Neural cell (in vitro differentiated cells): ENCODE measurements around the gene GLRA1. TPM values are rescaled to one million over a fixed set of nuclear protein-coding genes. Genes with fewer than 3 reads are reported as not detected.

Source experiments
- H2AFZ ChIP-seq: fragments of 200-600, 300-800 bp; sonication (generic), shearing (Covaris generic); 2 replicates; pipeline ENCODE4 v1.6.0; 2014; ENCODE audit warnings: low read depth, mild to moderate bottlenecking, antibody characterized with exemption, low read length, moderate library complexity
- H3F3A ChIP-seq: fragments of 200-600 bp; shearing (Covaris generic); 2 replicates; pipeline ENCODE4 v1.6.1; 2016; ENCODE audit warnings: mild to moderate bottlenecking, moderate library complexity, mixed read lengths, antibody characterized with exemption, low read length; ENCODE audit not compliant: insufficient read depth, poor library complexity, severe bottlenecking
- H3K27ac ChIP-seq: fragments of 200-600, 300-800 bp; sonication (generic), shearing (Covaris generic); 2 replicates; pipeline ENCODE4 v1.5.1; 2014; ENCODE audit warnings: mild to moderate bottlenecking, low read length, moderate library complexity
- H3K27me3 ChIP-seq: fragments of 300-800, 200-600 bp; sonication (generic), shearing (Covaris generic); 2 replicates; pipeline ENCODE4 v1.6.0; 2014; ENCODE audit warnings: mild to moderate bottlenecking, low read depth, low read length, moderate library complexity; ENCODE audit not compliant: insufficient read depth
- H3K36me3 ChIP-seq: fragments of 300-800, 200-600 bp; sonication (generic), shearing (Covaris generic); 2 replicates; pipeline ENCODE4 v1.5.1; 2014; ENCODE audit warnings: mild to moderate bottlenecking, antibody characterized with exemption, low read length, moderate library complexity; ENCODE audit not compliant: insufficient read depth
- H3K4me2 ChIP-seq: fragments of 300-800, 200-600 bp; sonication (generic), shearing (Covaris generic); 2 replicates; pipeline ENCODE4 v1.6.0; 2014; ENCODE audit warnings: mild to moderate bottlenecking, low read length
- H3K4me3 ChIP-seq: fragments of 300-800, 200-600 bp; sonication (generic), shearing (Covaris generic); 2 replicates; pipeline ENCODE4 v1.5.1; 2014; ENCODE audit warnings: mild to moderate bottlenecking, low read length, moderate library complexity
- H3K79me2 ChIP-seq: fragments of 200-600 bp; shearing (Covaris generic); replicated peaks from 2 replicates; pipeline ENCODE4 v1.6.0; 2014; ENCODE audit warnings: mild to moderate bottlenecking, low read length, moderate library complexity; ENCODE audit not compliant: insufficient read depth
- H3K9ac ChIP-seq: fragments of 300-800, 200-600 bp; sonication (generic), shearing (Covaris generic); 2 replicates; pipeline ENCODE4 v1.6.1; 2016; ENCODE audit warnings: mild to moderate bottlenecking, low read length, mixed read lengths
- H3K9me2 ChIP-seq: fragments of 200-600 bp; shearing (Covaris generic); 2 replicates; pipeline ENCODE4 v1.6.1; 2016; ENCODE audit warnings: mild to moderate bottlenecking, low read length, mixed read lengths; ENCODE audit not compliant: insufficient read depth
- H3K9me3 ChIP-seq: fragments of 200-600, 300-800 bp; sonication (generic), shearing (Covaris generic); 2 replicates; pipeline ENCODE4 v1.6.1; 2016; ENCODE audit warnings: mild to moderate bottlenecking, mixed run types, low read length, moderate library complexity, mixed read lengths
- H4K20me1 ChIP-seq: fragments of 200-600 bp; shearing (Covaris generic); 2 replicates; pipeline ENCODE4 v1.6.1; 2016; ENCODE audit warnings: mild to moderate bottlenecking, mixed run types; ENCODE audit not compliant: insufficient read depth
- EP300 ChIP-seq: fragments of 450-650 bp; conservative IDR thresholded peaks from 2 replicates; pipeline ENCODE4 v1.6.1; 2014; ENCODE audit warnings: antibody characterized with exemption, mild to moderate bottlenecking, moderate library complexity; ENCODE audit not compliant: poor library complexity, severe bottlenecking
- EZH2 ChIP-seq: fragments of 200-600, 300-800 bp; shearing (Covaris generic), sonication (generic); IDR thresholded peaks from 2 replicates; pipeline ENCODE4 v1.6.1; 2014; ENCODE audit warnings: antibody characterized with exemption, low read length, borderline replicate concordance, mild to moderate bottlenecking; ENCODE audit not compliant: insufficient read depth, poor library complexity, severe bottlenecking
- MXI1 ChIP-seq: fragments of 450-650 bp; conservative IDR thresholded peaks from 2 replicates; pipeline ENCODE4 v1.6.1; 2014; ENCODE audit warnings: antibody characterized with exemption, mild to moderate bottlenecking; ENCODE audit not compliant: poor library complexity, severe bottlenecking
- POLR2AphosphoS5 ChIP-seq: IDR thresholded peaks from 2 replicates; pipeline ENCODE4 v1.6.1; 2012
- RAD21 ChIP-seq: fragments of 450-650 bp; conservative IDR thresholded peaks from 2 replicates; pipeline ENCODE4 v1.6.1; 2014; ENCODE audit warnings: antibody characterized with exemption, mild to moderate bottlenecking, moderate library complexity
- SMC3 ChIP-seq: fragments of 450-650 bp; conservative IDR thresholded peaks from 2 replicates; pipeline ENCODE4 v1.6.1; 2014; ENCODE audit warnings: antibody characterized with exemption, mild to moderate bottlenecking, moderate library complexity; ENCODE audit not compliant: poor library complexity
- TAF1 ChIP-seq: IDR thresholded peaks from 2 replicates; pipeline ENCODE4 v1.6.1; 2012; ENCODE audit warnings: low read depth
- polyA plus RNA-seq: library from polyadenylated mRNA; depleted of rRNA; stranded (reverse); fragments of >200 nt; gene quantifications from 2 replicates; pipeline ENCODE4 v1.2.3, GENCODE V29; 2014
- TF ChIP-seq, protein P1 (sequence below): fragments of 450-650 bp; IDR thresholded peaks from 2 replicates; pipeline ENCODE4 v1.5.1; 2014; ENCODE audit warnings: antibody characterized with exemption, mild to moderate bottlenecking, moderate library complexity; ENCODE audit not compliant: poor library complexity, severe bottlenecking
- TF ChIP-seq, protein P2 (sequence below): IDR thresholded peaks from 2 replicates; pipeline ENCODE4 v1.6.1; 2012; ENCODE audit warnings: borderline replicate concordance

Gene GLRA1
- polyA plus RNA-seq, 1 donor from 2014 or later: not detected

DNA sequence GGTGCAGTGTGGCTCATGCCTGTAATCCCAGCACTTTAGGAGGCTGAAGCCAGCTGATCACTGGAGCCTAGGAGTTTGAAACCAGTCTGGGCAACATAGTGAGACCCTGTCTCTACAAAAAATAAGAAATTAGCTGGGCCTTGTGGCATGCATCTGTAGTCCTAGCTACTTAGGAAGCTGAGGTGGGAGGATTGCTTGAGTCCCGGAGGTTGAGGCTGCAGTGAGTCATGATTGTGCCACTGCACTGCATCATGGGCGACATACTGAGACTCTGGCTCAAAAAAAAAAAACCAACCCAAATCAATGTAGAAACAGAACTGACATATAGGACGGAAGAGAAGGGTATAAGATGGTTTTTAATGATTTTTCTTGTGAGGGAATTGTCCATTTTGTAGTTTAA, 125.2 kb downstream of the GLRA1 start:
- H2AFZ ChIP-seq: no peak overlapping the region
- H4K20me1 ChIP-seq: no peaks in the 10 kb centered on the region
- peaks cover 10% of the 10 kb centered on the region for H3K36me3 ChIP-seq
- no peaks in the 10 kb centered on the region for H3K9me3 ChIP-seq
- H3K4me3 ChIP-seq: no peak overlapping the region
- no peak overlapping the region for H3K9ac ChIP-seq
- TF ChIP-seq SMC3 (no peak), RAD21 (no peak), POLR2AphosphoS5 (no peak), EZH2 (no peak), TAF1 (no peak)
- TF ChIP-seq, protein P1, sequence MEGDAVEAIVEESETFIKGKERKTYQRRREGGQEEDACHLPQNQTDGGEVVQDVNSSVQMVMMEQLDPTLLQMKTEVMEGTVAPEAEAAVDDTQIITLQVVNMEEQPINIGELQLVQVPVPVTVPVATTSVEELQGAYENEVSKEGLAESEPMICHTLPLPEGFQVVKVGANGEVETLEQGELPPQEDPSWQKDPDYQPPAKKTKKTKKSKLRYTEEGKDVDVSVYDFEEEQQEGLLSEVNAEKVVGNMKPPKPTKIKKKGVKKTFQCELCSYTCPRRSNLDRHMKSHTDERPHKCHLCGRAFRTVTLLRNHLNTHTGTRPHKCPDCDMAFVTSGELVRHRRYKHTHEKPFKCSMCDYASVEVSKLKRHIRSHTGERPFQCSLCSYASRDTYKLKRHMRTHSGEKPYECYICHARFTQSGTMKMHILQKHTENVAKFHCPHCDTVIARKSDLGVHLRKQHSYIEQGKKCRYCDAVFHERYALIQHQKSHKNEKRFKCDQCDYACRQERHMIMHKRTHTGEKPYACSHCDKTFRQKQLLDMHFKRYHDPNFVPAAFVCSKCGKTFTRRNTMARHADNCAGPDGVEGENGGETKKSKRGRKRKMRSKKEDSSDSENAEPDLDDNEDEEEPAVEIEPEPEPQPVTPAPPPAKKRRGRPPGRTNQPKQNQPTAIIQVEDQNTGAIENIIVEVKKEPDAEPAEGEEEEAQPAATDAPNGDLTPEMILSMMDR: no peak
- TF ChIP-seq, protein P2, sequence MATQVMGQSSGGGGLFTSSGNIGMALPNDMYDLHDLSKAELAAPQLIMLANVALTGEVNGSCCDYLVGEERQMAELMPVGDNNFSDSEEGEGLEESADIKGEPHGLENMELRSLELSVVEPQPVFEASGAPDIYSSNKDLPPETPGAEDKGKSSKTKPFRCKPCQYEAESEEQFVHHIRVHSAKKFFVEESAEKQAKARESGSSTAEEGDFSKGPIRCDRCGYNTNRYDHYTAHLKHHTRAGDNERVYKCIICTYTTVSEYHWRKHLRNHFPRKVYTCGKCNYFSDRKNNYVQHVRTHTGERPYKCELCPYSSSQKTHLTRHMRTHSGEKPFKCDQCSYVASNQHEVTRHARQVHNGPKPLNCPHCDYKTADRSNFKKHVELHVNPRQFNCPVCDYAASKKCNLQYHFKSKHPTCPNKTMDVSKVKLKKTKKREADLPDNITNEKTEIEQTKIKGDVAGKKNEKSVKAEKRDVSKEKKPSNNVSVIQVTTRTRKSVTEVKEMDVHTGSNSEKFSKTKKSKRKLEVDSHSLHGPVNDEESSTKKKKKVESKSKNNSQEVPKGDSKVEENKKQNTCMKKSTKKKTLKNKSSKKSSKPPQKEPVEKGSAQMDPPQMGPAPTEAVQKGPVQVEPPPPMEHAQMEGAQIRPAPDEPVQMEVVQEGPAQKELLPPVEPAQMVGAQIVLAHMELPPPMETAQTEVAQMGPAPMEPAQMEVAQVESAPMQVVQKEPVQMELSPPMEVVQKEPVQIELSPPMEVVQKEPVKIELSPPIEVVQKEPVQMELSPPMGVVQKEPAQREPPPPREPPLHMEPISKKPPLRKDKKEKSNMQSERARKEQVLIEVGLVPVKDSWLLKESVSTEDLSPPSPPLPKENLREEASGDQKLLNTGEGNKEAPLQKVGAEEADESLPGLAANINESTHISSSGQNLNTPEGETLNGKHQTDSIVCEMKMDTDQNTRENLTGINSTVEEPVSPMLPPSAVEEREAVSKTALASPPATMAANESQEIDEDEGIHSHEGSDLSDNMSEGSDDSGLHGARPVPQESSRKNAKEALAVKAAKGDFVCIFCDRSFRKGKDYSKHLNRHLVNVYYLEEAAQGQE: no peak
- no peaks in the 10 kb centered on the region for H3K79me2 ChIP-seq
- H3F3A ChIP-seq: no peaks in the 10 kb centered on the region
- H3K4me2 ChIP-seq: no peak overlapping the region
- H3K27me3 ChIP-seq: no peaks in the 10 kb centered on the region
- H3K9me2 ChIP-seq: no peaks in the 10 kb centered on the region
- H3K27ac ChIP-seq: no peak overlapping the region

DNA sequence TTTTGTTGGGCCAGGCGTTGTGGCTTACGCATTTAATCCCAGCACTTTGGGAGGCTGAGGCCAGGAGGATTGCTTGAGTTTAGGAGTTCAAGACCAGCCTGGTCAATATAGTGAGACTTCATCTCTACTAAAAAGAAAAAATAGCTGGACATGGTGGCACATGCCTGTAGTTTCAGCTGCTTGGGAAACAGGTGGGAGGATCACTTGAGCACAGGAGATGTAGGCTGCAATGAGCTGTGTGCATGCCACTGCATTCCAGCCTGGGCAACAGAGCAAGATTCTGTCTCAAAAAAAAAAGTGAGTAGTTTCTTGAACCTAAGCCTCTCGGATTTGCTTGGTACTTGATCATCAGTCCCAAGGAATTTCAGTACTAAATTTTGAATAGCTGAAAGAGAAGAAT, 126.0 kb downstream of the GLRA1 start:
- H3K27me3 ChIP-seq: no peaks in the 10 kb centered on the region
- H3K79me2 ChIP-seq: no peaks in the 10 kb centered on the region
- H3K27ac ChIP-seq: no peak overlapping the region
- TF ChIP-seq, protein P2: no peak
- TF ChIP-seq EZH2 (no peak), EP300 (no peak), SMC3 (no peak), POLR2AphosphoS5 (no peak), MXI1 (no peak), TAF1 (no peak), RAD21 (no peak)
- TF ChIP-seq, protein P1: no peak
- H3F3A ChIP-seq: no peaks in the 10 kb centered on the region
- peaks cover 13% of the 10 kb centered on the region for H3K36me3 ChIP-seq
- no peak overlapping the region for H3K4me2 ChIP-seq
- H3K9me2 ChIP-seq: no peaks in the 10 kb centered on the region
- H4K20me1 ChIP-seq: no peaks in the 10 kb centered on the region
- H2AFZ ChIP-seq: no peak overlapping the region
- no peak overlapping the region for H3K4me3 ChIP-seq
- H3K9me3 ChIP-seq: no peaks in the 10 kb centered on the region
- H3K9ac ChIP-seq: no peak overlapping the region
